WI38 (cell line): Measurements from ENCODE around the gene EVPL.

Experiments used
- H3K4me3 ChIP-seq: 2 replicates; pipeline ENCODE4 v1.5.1; 2011; ENCODE audit warnings: low read depth, mild to moderate bottlenecking, control low read depth, low read length
- CTCF ChIP-seq: IDR thresholded peaks from 2 replicates; pipeline ENCODE4 v1.5.1; 2012; ENCODE audit warnings: low read depth, mild to moderate bottlenecking, control low read depth, low read length

The EVPL gene

GRCh38 chr17:76027159-76027839 lies at the start of gene EVPL:
Gene EVPL, minus strand, starts transcription at chr17:76027306. Its CDS starts 108 bp downstream, at chr17:76027198.
- H3K4me3 ChIP-seq, result no peak within 1 kb of the TSS
- no peak for TF ChIP-seq CTCF

- TF ChIP-seq CTCF, result no peak
- no peak overlapping the region for H3K4me3 ChIP-seq
These were observed 49.1 kb upstream of the EVPL start for GRCh38 chr17:76076146-76076764.

- no peak for TF ChIP-seq CTCF
- no peak overlapping the region for H3K4me3 ChIP-seq
These were observed 48.4 kb upstream of the EVPL start for GRCh38 chr17:76075364-76076145.

GRCh38 chr17:76074390-76075363 lies 47.6 kb upstream of the EVPL start, which contains the start of gene GALR2:
Gene GALR2, plus strand, starts transcription at chr17:76074781. Its CDS starts 103 bp downstream, at chr17:76074884.
- H3K4me3 ChIP-seq, result no peak within 1 kb of the TSS
- TF ChIP-seq CTCF, result no peak

GRCh38 chr17:76072148-76072858 lies 45.2 kb upstream of the EVPL start, which contains the start of gene SRP68:
Gene SRP68, minus strand, starts transcription at chr17:76072517. Its CDS starts 26 bp downstream, at chr17:76072491.
- peak within 1 kb of the TSS; percentile 76 for H3K4me3 ChIP-seq
- no peak for TF ChIP-seq CTCF

- H3K4me3 ChIP-seq, result peak overlapping the region; percentile 76
- TF ChIP-seq CTCF, result no peak
These were observed 44.5 kb upstream of the EVPL start for GRCh38 chr17:76071531-76072147.
